ENCODE measurements around the gene COL15A1.

Gene COL15A1

GRCh38 chr9:98994172-98995058, 50.7 kb downstream of the COL15A1 start:
- peaks cover 6% of the 10 kb centered on the region for H3K36me3 ChIP-seq (ENCODE audit: control insufficient read depth, insufficient read depth, low read length)
- H3K4me3 ChIP-seq (ENCODE audit: low read length), result no peak overlapping the region
- H3K27ac ChIP-seq (ENCODE audit: low read depth, low read length), result peak overlapping the region; percentile 80
- peaks cover 59% of the 10 kb centered on the region for H3K4me1 ChIP-seq (ENCODE audit: control insufficient read depth, insufficient read depth, low read length)
- no peaks in the 10 kb centered on the region for H3K27me3 ChIP-seq (ENCODE audit: control insufficient read depth, insufficient read depth, low read length)
- H3K9ac ChIP-seq (ENCODE audit: low read length), result no peak overlapping the region

GRCh38 chr9:98995059-98995671, 51.5 kb downstream of the COL15A1 start:
- peaks cover 2% of the 10 kb centered on the region for H3K36me3 ChIP-seq (ENCODE audit: control insufficient read depth, insufficient read depth, low read length)
- no peak overlapping the region for H3K9ac ChIP-seq (ENCODE audit: low read length)
- H3K4me3 ChIP-seq (ENCODE audit: low read length), result no peak overlapping the region
- H3K27me3 ChIP-seq (ENCODE audit: control insufficient read depth, insufficient read depth, low read length), result no peaks in the 10 kb centered on the region
- peaks cover 52% of the 10 kb centered on the region for H3K4me1 ChIP-seq (ENCODE audit: control insufficient read depth, insufficient read depth, low read length)
- peak overlapping the region; percentile 80 for H3K27ac ChIP-seq (ENCODE audit: low read depth, low read length)

GRCh38 chr9:98995971-98996504, 52.3 kb downstream of the COL15A1 start:
- H3K9ac ChIP-seq (ENCODE audit: low read length), result no peak overlapping the region
- H3K4me1 ChIP-seq (ENCODE audit: control insufficient read depth, insufficient read depth, low read length), result peaks cover 52% of the 10 kb centered on the region
- no peak overlapping the region for H3K4me3 ChIP-seq (ENCODE audit: low read length)
- peak overlapping the region; percentile 80 for H3K27ac ChIP-seq (ENCODE audit: low read depth, low read length)
- H3K27me3 ChIP-seq (ENCODE audit: control insufficient read depth, insufficient read depth, low read length), result no peaks in the 10 kb centered on the region
- H3K36me3 ChIP-seq (ENCODE audit: control insufficient read depth, insufficient read depth, low read length), result peaks cover under 1% of the 10 kb centered on the region

GRCh38 chr9:98997604-98998003, 53.9 kb downstream of the COL15A1 start:
- H3K4me3 ChIP-seq (ENCODE audit: low read length), result no peak overlapping the region
- H3K4me1 ChIP-seq (ENCODE audit: control insufficient read depth, insufficient read depth, low read length), result peaks cover 52% of the 10 kb centered on the region
- no peak overlapping the region for H3K9ac ChIP-seq (ENCODE audit: low read length)
- H3K27me3 ChIP-seq (ENCODE audit: control insufficient read depth, insufficient read depth, low read length), result no peaks in the 10 kb centered on the region
- peaks cover 2% of the 10 kb centered on the region for H3K36me3 ChIP-seq (ENCODE audit: control insufficient read depth, insufficient read depth, low read length)
- H3K27ac ChIP-seq (ENCODE audit: low read depth, low read length), result peak overlapping the region; percentile 80

- peak overlapping the region; percentile 80 for H3K27ac ChIP-seq (ENCODE audit: low read depth, low read length)
Observed at GRCh38 chr9:98998441-98999151, 54.9 kb downstream of the COL15A1 start.

GRCh38 chr9:98999152-98999525, 55.4 kb downstream of the COL15A1 start:
- Histone ChIP-seq H3K4me3 (ENCODE audit: low read length) (no peak overlapping the region), H3K36me3 (ENCODE audit: control insufficient read depth, insufficient read depth, low read length) (peaks cover 2% of the 10 kb centered on the region), H3K4me1 (ENCODE audit: control insufficient read depth, insufficient read depth, low read length) (peaks cover 45% of the 10 kb centered on the region), H3K27me3 (ENCODE audit: control insufficient read depth, insufficient read depth, low read length) (no peaks in the 10 kb centered on the region), H3K27ac (ENCODE audit: low read depth, low read length) (peak overlapping the region; percentile 80), H3K9ac (ENCODE audit: low read length) (no peak overlapping the region)

More at GRCh38 chr9:98998441-98999151, 54.9 kb downstream of the COL15A1 start:
- Histone ChIP-seq H3K27me3 (ENCODE audit: control insufficient read depth, insufficient read depth, low read length) (no peaks in the 10 kb centered on the region), H3K4me3 (ENCODE audit: low read length) (no peak overlapping the region), H3K36me3 (ENCODE audit: control insufficient read depth, insufficient read depth, low read length) (peaks cover 2% of the 10 kb centered on the region), H3K4me1 (ENCODE audit: control insufficient read depth, insufficient read depth, low read length) (peaks cover 45% of the 10 kb centered on the region), H3K9ac (ENCODE audit: low read length) (no peak overlapping the region)

GRCh38 chr9:99000476-99001395, 57.0 kb downstream of the COL15A1 start:
- no peaks in the 10 kb centered on the region for H3K27me3 ChIP-seq (ENCODE audit: control insufficient read depth, insufficient read depth, low read length)
- no peak overlapping the region for H3K27ac ChIP-seq (ENCODE audit: low read depth, low read length)
- no peak overlapping the region for H3K4me3 ChIP-seq (ENCODE audit: low read length)
- peaks cover 6% of the 10 kb centered on the region for H3K36me3 ChIP-seq (ENCODE audit: control insufficient read depth, insufficient read depth, low read length)
- H3K9ac ChIP-seq (ENCODE audit: low read length), result no peak overlapping the region
- H3K4me1 ChIP-seq (ENCODE audit: control insufficient read depth, insufficient read depth, low read length), result peaks cover 33% of the 10 kb centered on the region

GRCh38 chr9:99001892-99002291, 58.2 kb downstream of the COL15A1 start:
- H3K27me3 ChIP-seq (ENCODE audit: control insufficient read depth, insufficient read depth, low read length), result no peaks in the 10 kb centered on the region
- peaks cover 22% of the 10 kb centered on the region for H3K4me1 ChIP-seq (ENCODE audit: control insufficient read depth, insufficient read depth, low read length)
- no peak overlapping the region for H3K27ac ChIP-seq (ENCODE audit: low read depth, low read length)
- H3K4me3 ChIP-seq (ENCODE audit: low read length), result no peak overlapping the region
- H3K9ac ChIP-seq (ENCODE audit: low read length), result no peak overlapping the region
- H3K36me3 ChIP-seq (ENCODE audit: control insufficient read depth, insufficient read depth, low read length), result peaks cover 6% of the 10 kb centered on the region

GRCh38 chr9:99002706-99003105, 59.0 kb downstream of the COL15A1 start:
- Histone ChIP-seq H3K4me1 (ENCODE audit: control insufficient read depth, insufficient read depth, low read length) (peaks cover 14% of the 10 kb centered on the region), H3K27me3 (ENCODE audit: control insufficient read depth, insufficient read depth, low read length) (no peaks in the 10 kb centered on the region), H3K9ac (ENCODE audit: low read length) (no peak overlapping the region), H3K4me3 (ENCODE audit: low read length) (no peak overlapping the region), H3K27ac (ENCODE audit: low read depth, low read length) (no peak overlapping the region), H3K36me3 (ENCODE audit: control insufficient read depth, insufficient read depth, low read length) (peaks cover 6% of the 10 kb centered on the region)

GRCh38 chr9:99003308-99003707, 59.6 kb downstream of the COL15A1 start:
- H3K36me3 ChIP-seq (ENCODE audit: control insufficient read depth, insufficient read depth, low read length), result peaks cover 6% of the 10 kb centered on the region
- no peak overlapping the region for H3K4me3 ChIP-seq (ENCODE audit: low read length)
- no peak overlapping the region for H3K9ac ChIP-seq (ENCODE audit: low read length)
- no peaks in the 10 kb centered on the region for H3K27me3 ChIP-seq (ENCODE audit: control insufficient read depth, insufficient read depth, low read length)
- H3K27ac ChIP-seq (ENCODE audit: low read depth, low read length), result no peak overlapping the region
- H3K4me1 ChIP-seq (ENCODE audit: control insufficient read depth, insufficient read depth, low read length), result peaks cover 10% of the 10 kb centered on the region

GRCh38 chr9:99004115-99004514, 60.4 kb downstream of the COL15A1 start:
- no peaks in the 10 kb centered on the region for H3K27me3 ChIP-seq (ENCODE audit: control insufficient read depth, insufficient read depth, low read length)

More at GRCh38 chr9:99004115-99004514, 60.4 kb downstream of the COL15A1 start:
- Histone ChIP-seq H3K4me1 (ENCODE audit: control insufficient read depth, insufficient read depth, low read length) (peaks cover 2% of the 10 kb centered on the region), H3K9ac (ENCODE audit: low read length) (no peak overlapping the region), H3K4me3 (ENCODE audit: low read length) (no peak overlapping the region), H3K36me3 (ENCODE audit: control insufficient read depth, insufficient read depth, low read length) (peaks cover 6% of the 10 kb centered on the region), H3K27ac (ENCODE audit: low read depth, low read length) (no peak overlapping the region)

Measured in rectal smooth muscle tissue (tissue), 1 donor.